Measurements from ENCODE around the gene FCHSD2.
"Not testable (repeated sequence)": the region's sequence is repeated elsewhere in the genome, so short reads cannot be mapped to it uniquely, and the experiment has no call there.

Gene FCHSD2

GRCh38 chr11:72860010-72860409 is 282.1 kb downstream of the FCHSD2 start:
- TF ChIP-seq MAX (IDR thresholded peaks at IDR 0.05; ENCODE audit: low read depth, low read length) (no peak), MYC (IDR thresholded peaks at IDR 0.05; ENCODE audit: low read depth, low read length) (no peak)
- TF ChIP-seq, protein P1, sequence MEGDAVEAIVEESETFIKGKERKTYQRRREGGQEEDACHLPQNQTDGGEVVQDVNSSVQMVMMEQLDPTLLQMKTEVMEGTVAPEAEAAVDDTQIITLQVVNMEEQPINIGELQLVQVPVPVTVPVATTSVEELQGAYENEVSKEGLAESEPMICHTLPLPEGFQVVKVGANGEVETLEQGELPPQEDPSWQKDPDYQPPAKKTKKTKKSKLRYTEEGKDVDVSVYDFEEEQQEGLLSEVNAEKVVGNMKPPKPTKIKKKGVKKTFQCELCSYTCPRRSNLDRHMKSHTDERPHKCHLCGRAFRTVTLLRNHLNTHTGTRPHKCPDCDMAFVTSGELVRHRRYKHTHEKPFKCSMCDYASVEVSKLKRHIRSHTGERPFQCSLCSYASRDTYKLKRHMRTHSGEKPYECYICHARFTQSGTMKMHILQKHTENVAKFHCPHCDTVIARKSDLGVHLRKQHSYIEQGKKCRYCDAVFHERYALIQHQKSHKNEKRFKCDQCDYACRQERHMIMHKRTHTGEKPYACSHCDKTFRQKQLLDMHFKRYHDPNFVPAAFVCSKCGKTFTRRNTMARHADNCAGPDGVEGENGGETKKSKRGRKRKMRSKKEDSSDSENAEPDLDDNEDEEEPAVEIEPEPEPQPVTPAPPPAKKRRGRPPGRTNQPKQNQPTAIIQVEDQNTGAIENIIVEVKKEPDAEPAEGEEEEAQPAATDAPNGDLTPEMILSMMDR (IDR thresholded peaks at IDR 0.05; ENCODE audit: low read depth, low read length): no peak
- DNase-seq (ENCODE audit: low read depth): no peak
- no peak overlapping the region for H3K4me3 ChIP-seq (ENCODE audit: low read depth, low read length)

GRCh38 chr11:72859126-72859525 is 283.0 kb downstream of the FCHSD2 start:
- DNase-seq (ENCODE audit: low read depth): no peak

DNA sequence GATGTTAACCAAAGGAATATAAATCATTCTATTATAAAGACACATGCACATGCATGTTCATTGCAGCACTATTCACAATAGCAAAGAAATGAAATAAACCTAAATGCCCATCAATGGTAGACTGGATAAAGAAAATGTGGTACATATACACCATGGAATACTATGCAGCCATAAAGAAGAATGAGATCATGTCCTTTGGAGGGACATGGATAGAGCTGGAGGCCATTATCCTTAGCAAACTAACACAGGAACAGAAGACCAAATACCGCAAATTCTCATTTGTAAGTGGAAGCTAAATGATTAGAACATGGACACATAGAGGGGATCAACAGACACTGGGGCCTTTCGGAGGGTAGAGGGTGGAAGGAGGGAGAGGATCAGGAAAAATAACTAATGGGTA is 283.9 kb downstream of the FCHSD2 start:
- DNase-seq (ENCODE audit: low read depth); H3K4me3 ChIP-seq (ENCODE audit: low read depth, low read length): not testable (repeated sequence)

More at GRCh38 chr11:72859126-72859525, 283.0 kb downstream of the FCHSD2 start:
- no peak overlapping the region for H3K4me3 ChIP-seq (ENCODE audit: low read depth, low read length)
- TF ChIP-seq POLR2A (IDR thresholded peaks at IDR 0.05; ENCODE audit: extremely low read depth, insufficient read length): no peak
- no peak for TF ChIP-seq MYC (IDR thresholded peaks at IDR 0.05; ENCODE audit: low read depth, low read length)
- no peak for TF ChIP-seq MAX (IDR thresholded peaks at IDR 0.05; ENCODE audit: low read depth, low read length)
- TF ChIP-seq, protein P1 (IDR thresholded peaks at IDR 0.05; ENCODE audit: low read depth, low read length): no peak

- TF ChIP-seq MAX (IDR thresholded peaks at IDR 0.05; ENCODE audit: low read depth, low read length) (no peak), MYC (IDR thresholded peaks at IDR 0.05; ENCODE audit: low read depth, low read length) (no peak), POLR2A (IDR thresholded peaks at IDR 0.05; ENCODE audit: extremely low read depth, insufficient read length) (no peak)
- TF ChIP-seq, protein P1 (IDR thresholded peaks at IDR 0.05; ENCODE audit: low read depth, low read length): no peak
- H3K4me3 ChIP-seq (ENCODE audit: low read depth, low read length): no peak overlapping the region
- DNase-seq (ENCODE audit: low read depth): no peak
These were observed 285.4 kb downstream of the FCHSD2 start for GRCh38 chr11:72856551-72857345.

DNA sequence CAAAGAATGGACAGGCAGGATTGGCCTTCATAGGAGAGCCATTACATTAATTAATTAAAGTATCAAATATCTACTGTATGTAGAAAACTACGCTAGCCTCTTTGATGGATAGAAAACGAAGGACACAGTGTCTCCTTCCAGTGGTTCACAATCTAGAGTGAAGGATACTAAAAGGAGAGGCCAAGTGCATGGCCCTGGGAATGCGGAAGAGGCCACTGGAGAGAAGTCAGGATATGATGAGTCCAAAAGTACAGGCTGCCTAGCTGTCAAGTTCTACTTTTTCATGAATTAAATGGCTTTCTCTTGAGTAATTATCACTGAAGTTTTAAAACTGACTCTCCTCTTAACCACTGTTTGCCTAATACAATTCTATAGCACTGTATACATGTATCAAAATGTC is 286.1 kb downstream of the FCHSD2 start:
- DNase-seq (ENCODE audit: low read depth): no peak
- TF ChIP-seq MYC (IDR thresholded peaks at IDR 0.05; ENCODE audit: low read depth, low read length) (no peak), MAX (IDR thresholded peaks at IDR 0.05; ENCODE audit: low read depth, low read length) (no peak), POLR2A (IDR thresholded peaks at IDR 0.05; ENCODE audit: extremely low read depth, insufficient read length) (no peak)
- TF ChIP-seq, protein P1 (IDR thresholded peaks at IDR 0.05; ENCODE audit: low read depth, low read length): no peak
- no peak overlapping the region for H3K4me3 ChIP-seq (ENCODE audit: low read depth, low read length)

DNA sequence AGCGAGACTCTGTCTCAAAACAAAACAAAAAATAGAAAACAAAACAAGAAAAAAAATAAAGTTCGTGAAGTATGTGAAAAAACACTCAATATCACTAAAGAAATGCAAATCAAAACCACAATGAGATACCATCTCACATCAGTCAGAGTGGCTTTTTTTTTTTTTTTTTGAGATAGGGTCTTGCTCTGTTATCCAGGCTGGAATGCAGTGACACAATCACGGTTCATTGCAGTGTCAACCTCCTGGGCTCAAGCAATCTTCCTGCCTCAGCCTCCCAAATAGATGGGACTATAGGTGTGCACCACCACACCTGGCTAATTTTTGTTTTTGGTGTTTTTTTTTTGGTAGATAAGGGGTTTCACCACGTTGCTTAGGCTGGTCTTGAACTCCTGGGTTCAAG is 290.4 kb downstream of the FCHSD2 start:
- TF ChIP-seq MYC (IDR thresholded peaks at IDR 0.05; ENCODE audit: low read depth, low read length) (no peak), POLR2A (IDR thresholded peaks at IDR 0.05; ENCODE audit: extremely low read depth, insufficient read length) (no peak), MAX (IDR thresholded peaks at IDR 0.05; ENCODE audit: low read depth, low read length) (no peak)
- TF ChIP-seq, protein P1 (IDR thresholded peaks at IDR 0.05; ENCODE audit: low read depth, low read length): no peak
- H3K4me3 ChIP-seq (ENCODE audit: low read depth, low read length): no peak overlapping the region
- no peak for DNase-seq (ENCODE audit: low read depth)

All from NB4 (cell line).